Measurements from ENCODE around the gene NTSR2. TPM values are rescaled to one million over a fixed set of nuclear protein-coding genes. Genes with fewer than 3 reads are reported as not detected.

The NTSR2 gene
- total RNA-seq, 1 experiment from 2014 or later = not detected

- ChIA-PET POLR2A (no interaction called here), CTCF (no interaction called here)
- TF ChIP-seq CTCF (IDR thresholded peaks at IDR 0.05; ENCODE audit: unreplicated experiment) = no peak
- Mint-ChIP-seq H3K27me3 (ENCODE audit: insufficient read depth, unreplicated experiment) (no peaks in the 10 kb centered on the region), H3K36me3 (ENCODE audit: insufficient read depth, unreplicated experiment) (peaks cover 15% of the 10 kb centered on the region), H3K4me1 (ENCODE audit: insufficient read depth, unreplicated experiment) (peaks cover under 1% of the 10 kb centered on the region), H3K4me3 (ENCODE audit: unreplicated experiment) (no peak overlapping the region), H3K27ac (ENCODE audit: low read depth, unreplicated experiment) (peak overlapping the region; percentile 32), H3K9me3 (ENCODE audit: unreplicated experiment) (no peaks in the 10 kb centered on the region)
- intact Hi-C loops (cut with micrococcal nuclease) = no loop called here
- no TSS peak for BruUV-seq (replicated peaks)
- DNase-seq (ENCODE audit: unreplicated experiment) = no peak
Observed at GRCh38 chr2:11636593-11637295, 33.3 kb downstream of the NTSR2 start.

- ChIA-PET CTCF (interaction anchor here (0.5 to 1.2 kb wide), 5 partner anchors 21 to 913 kb away, joined by 3 to 5 read pairs (median 3); no protein-coding TSS in a partner anchor), POLR2A (interaction anchor here (0.6 to 1.1 kb wide), 3 partner anchors 17 to 821 kb away, joined by 3 read pairs; no protein-coding TSS in a partner anchor)
- Mint-ChIP-seq H3K36me3 (ENCODE audit: insufficient read depth, unreplicated experiment) (peaks cover 21% of the 10 kb centered on the region), H3K27ac (ENCODE audit: low read depth, unreplicated experiment) (no peak overlapping the region), H3K4me1 (ENCODE audit: insufficient read depth, unreplicated experiment) (peaks cover 11% of the 10 kb centered on the region), H3K27me3 (ENCODE audit: insufficient read depth, unreplicated experiment) (no peaks in the 10 kb centered on the region), H3K9me3 (ENCODE audit: unreplicated experiment) (no peaks in the 10 kb centered on the region), H3K4me3 (ENCODE audit: unreplicated experiment) (no peak overlapping the region)
- no peak for TF ChIP-seq CTCF (IDR thresholded peaks at IDR 0.05; ENCODE audit: unreplicated experiment)
- no TSS peak for BruUV-seq (replicated peaks)
- no peak for DNase-seq (ENCODE audit: unreplicated experiment)
- intact Hi-C loops (cut with micrococcal nuclease) = no loop called here
Observed at GRCh38 chr2:11635141-11635540, 34.9 kb downstream of the NTSR2 start.

GRCh38 chr2:11634584-11634983 lies 35.4 kb downstream of the NTSR2 start:
- H3K27me3 Mint-ChIP-seq (ENCODE audit: insufficient read depth, unreplicated experiment) = no peaks in the 10 kb centered on the region
- peaks cover 21% of the 10 kb centered on the region for H3K36me3 Mint-ChIP-seq (ENCODE audit: insufficient read depth, unreplicated experiment)
- TF ChIP-seq CTCF (IDR thresholded peaks at IDR 0.05; ENCODE audit: unreplicated experiment) = no peak
- DNase-seq (ENCODE audit: unreplicated experiment) = no peak
- ChIA-PET POLR2A (interaction anchor here (1.0 kb wide), 1 partner anchor 48 kb away, joined by 4 read pairs; no protein-coding TSS in a partner anchor), CTCF (interaction anchor here (0.6 to 1.2 kb wide), 2 partner anchors 50 to 229 kb away, joined by 3 read pairs; no protein-coding TSS in a partner anchor)
- no peak overlapping the region for H3K27ac Mint-ChIP-seq (ENCODE audit: low read depth, unreplicated experiment)
- BruUV-seq (replicated peaks) = no TSS peak
- H3K9me3 Mint-ChIP-seq (ENCODE audit: unreplicated experiment) = no peaks in the 10 kb centered on the region
- intact Hi-C loops (cut with micrococcal nuclease) = no loop called here
- H3K4me1 Mint-ChIP-seq (ENCODE audit: insufficient read depth, unreplicated experiment) = peaks cover 11% of the 10 kb centered on the region
- H3K4me3 Mint-ChIP-seq (ENCODE audit: unreplicated experiment) = no peak overlapping the region

GRCh38 chr2:11633923-11634478 lies 36.0 kb downstream of the NTSR2 start:
- intact Hi-C loops (cut with micrococcal nuclease) = no loop called here
- no peak for DNase-seq (ENCODE audit: unreplicated experiment)
- BruUV-seq (replicated peaks) = no TSS peak
- Mint-ChIP-seq H3K9me3 (ENCODE audit: unreplicated experiment) (no peaks in the 10 kb centered on the region), H3K36me3 (ENCODE audit: insufficient read depth, unreplicated experiment) (peaks cover 21% of the 10 kb centered on the region), H3K27me3 (ENCODE audit: insufficient read depth, unreplicated experiment) (no peaks in the 10 kb centered on the region), H3K4me1 (ENCODE audit: insufficient read depth, unreplicated experiment) (peaks cover 11% of the 10 kb centered on the region), H3K27ac (ENCODE audit: low read depth, unreplicated experiment) (no peak overlapping the region), H3K4me3 (ENCODE audit: unreplicated experiment) (no peak overlapping the region)
- CTCF ChIA-PET = no interaction called here
- POLR2A ChIA-PET = interaction anchor here (1.0 kb wide), 1 partner anchor 49 kb away, joined by 4 read pairs; no protein-coding TSS in a partner anchor
- TF ChIP-seq CTCF (IDR thresholded peaks at IDR 0.05; ENCODE audit: unreplicated experiment) = no peak

All from MCF 10A (cell line).